Neural cell (in vitro differentiated cells): Measurements from ENCODE around the gene CHMP4B. TPM values are rescaled to one million over a fixed set of nuclear protein-coding genes. Genes with fewer than 3 reads are reported as not detected.

ENCODE experiments used
- H2AFZ ChIP-seq: fragments of 200-600, 300-800 bp; sonication (generic), shearing (Covaris generic); 2 replicates; pipeline ENCODE4 v1.6.0; 2014; ENCODE audit warnings: low read depth, mild to moderate bottlenecking, antibody characterized with exemption, low read length, moderate library complexity
- H3F3A ChIP-seq: fragments of 200-600 bp; shearing (Covaris generic); 2 replicates; pipeline ENCODE4 v1.6.1; 2016; ENCODE audit warnings: mild to moderate bottlenecking, moderate library complexity, mixed read lengths, antibody characterized with exemption, low read length; ENCODE audit not compliant: insufficient read depth, poor library complexity, severe bottlenecking
- H3K27ac ChIP-seq: fragments of 200-600, 300-800 bp; sonication (generic), shearing (Covaris generic); 2 replicates; pipeline ENCODE4 v1.5.1; 2014; ENCODE audit warnings: mild to moderate bottlenecking, low read length, moderate library complexity
- H3K27me3 ChIP-seq: fragments of 300-800, 200-600 bp; sonication (generic), shearing (Covaris generic); 2 replicates; pipeline ENCODE4 v1.6.0; 2014; ENCODE audit warnings: mild to moderate bottlenecking, low read depth, low read length, moderate library complexity; ENCODE audit not compliant: insufficient read depth
- H3K36me3 ChIP-seq: fragments of 300-800, 200-600 bp; sonication (generic), shearing (Covaris generic); 2 replicates; pipeline ENCODE4 v1.5.1; 2014; ENCODE audit warnings: mild to moderate bottlenecking, antibody characterized with exemption, low read length, moderate library complexity; ENCODE audit not compliant: insufficient read depth
- H3K4me2 ChIP-seq: fragments of 300-800, 200-600 bp; sonication (generic), shearing (Covaris generic); 2 replicates; pipeline ENCODE4 v1.6.0; 2014; ENCODE audit warnings: mild to moderate bottlenecking, low read length
- H3K4me3 ChIP-seq: fragments of 300-800, 200-600 bp; sonication (generic), shearing (Covaris generic); 2 replicates; pipeline ENCODE4 v1.5.1; 2014; ENCODE audit warnings: mild to moderate bottlenecking, low read length, moderate library complexity
- H3K79me2 ChIP-seq: fragments of 200-600 bp; shearing (Covaris generic); replicated peaks from 2 replicates; pipeline ENCODE4 v1.6.0; 2014; ENCODE audit warnings: mild to moderate bottlenecking, low read length, moderate library complexity; ENCODE audit not compliant: insufficient read depth
- H3K9ac ChIP-seq: fragments of 300-800, 200-600 bp; sonication (generic), shearing (Covaris generic); 2 replicates; pipeline ENCODE4 v1.6.1; 2016; ENCODE audit warnings: mild to moderate bottlenecking, low read length, mixed read lengths
- H3K9me2 ChIP-seq: fragments of 200-600 bp; shearing (Covaris generic); 2 replicates; pipeline ENCODE4 v1.6.1; 2016; ENCODE audit warnings: mild to moderate bottlenecking, low read length, mixed read lengths; ENCODE audit not compliant: insufficient read depth
- H3K9me3 ChIP-seq: fragments of 200-600, 300-800 bp; sonication (generic), shearing (Covaris generic); 2 replicates; pipeline ENCODE4 v1.6.1; 2016; ENCODE audit warnings: mild to moderate bottlenecking, mixed run types, low read length, moderate library complexity, mixed read lengths
- H4K20me1 ChIP-seq: fragments of 200-600 bp; shearing (Covaris generic); 2 replicates; pipeline ENCODE4 v1.6.1; 2016; ENCODE audit warnings: mild to moderate bottlenecking, mixed run types; ENCODE audit not compliant: insufficient read depth
- EP300 ChIP-seq: fragments of 450-650 bp; conservative IDR thresholded peaks from 2 replicates; pipeline ENCODE4 v1.6.1; 2014; ENCODE audit warnings: antibody characterized with exemption, mild to moderate bottlenecking, moderate library complexity; ENCODE audit not compliant: poor library complexity, severe bottlenecking
- EZH2 ChIP-seq: fragments of 200-600, 300-800 bp; shearing (Covaris generic), sonication (generic); IDR thresholded peaks from 2 replicates; pipeline ENCODE4 v1.6.1; 2014; ENCODE audit warnings: antibody characterized with exemption, low read length, borderline replicate concordance, mild to moderate bottlenecking; ENCODE audit not compliant: insufficient read depth, poor library complexity, severe bottlenecking
- MXI1 ChIP-seq: fragments of 450-650 bp; conservative IDR thresholded peaks from 2 replicates; pipeline ENCODE4 v1.6.1; 2014; ENCODE audit warnings: antibody characterized with exemption, mild to moderate bottlenecking; ENCODE audit not compliant: poor library complexity, severe bottlenecking
- POLR2AphosphoS5 ChIP-seq: IDR thresholded peaks from 2 replicates; pipeline ENCODE4 v1.6.1; 2012
- RAD21 ChIP-seq: fragments of 450-650 bp; conservative IDR thresholded peaks from 2 replicates; pipeline ENCODE4 v1.6.1; 2014; ENCODE audit warnings: antibody characterized with exemption, mild to moderate bottlenecking, moderate library complexity
- SMC3 ChIP-seq: fragments of 450-650 bp; conservative IDR thresholded peaks from 2 replicates; pipeline ENCODE4 v1.6.1; 2014; ENCODE audit warnings: antibody characterized with exemption, mild to moderate bottlenecking, moderate library complexity; ENCODE audit not compliant: poor library complexity
- TAF1 ChIP-seq: IDR thresholded peaks from 2 replicates; pipeline ENCODE4 v1.6.1; 2012; ENCODE audit warnings: low read depth
- polyA plus RNA-seq: library from polyadenylated mRNA; depleted of rRNA; stranded (reverse); fragments of >200 nt; gene quantifications from 2 replicates; pipeline ENCODE4 v1.2.3, GENCODE V29; 2014
- TF ChIP-seq, protein P1 (sequence below): fragments of 450-650 bp; IDR thresholded peaks from 2 replicates; pipeline ENCODE4 v1.5.1; 2014; ENCODE audit warnings: antibody characterized with exemption, mild to moderate bottlenecking, moderate library complexity; ENCODE audit not compliant: poor library complexity, severe bottlenecking
- TF ChIP-seq, protein P2 (sequence below): IDR thresholded peaks from 2 replicates; pipeline ENCODE4 v1.6.1; 2012; ENCODE audit warnings: borderline replicate concordance

CHMP4B gene
- polyA plus RNA-seq, 1 donor from 2014 or later, result 83.8 TPM

DNA sequence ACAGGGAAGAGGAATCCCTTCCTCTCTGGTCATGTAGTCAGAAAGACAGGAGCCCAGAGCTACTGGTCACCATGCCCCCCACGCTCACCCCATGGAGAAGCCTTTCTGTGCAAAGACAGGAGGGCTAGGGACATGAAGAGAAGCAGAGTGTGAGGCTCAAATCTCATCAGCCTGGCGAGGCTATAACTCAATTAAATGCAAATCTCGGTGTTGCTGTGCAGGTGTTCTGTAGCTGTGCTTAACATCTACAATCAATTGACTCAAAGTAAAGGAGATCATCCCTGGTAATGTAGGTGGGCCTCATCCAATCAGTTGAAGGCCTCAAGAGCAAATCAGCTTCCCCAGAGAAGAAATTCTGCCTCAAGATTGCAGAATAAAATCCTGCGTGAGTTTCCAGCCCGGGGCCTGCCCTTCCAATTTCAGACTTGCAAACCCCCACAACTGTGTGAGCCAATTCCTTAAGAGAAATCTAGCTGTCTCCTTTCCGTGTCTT lies 64.4 kb downstream of the CHMP4B start:
- no peaks in the 10 kb centered on the region for H3K79me2 ChIP-seq
- H2AFZ ChIP-seq, result no peak overlapping the region
- no peaks in the 10 kb centered on the region for H3K27me3 ChIP-seq
- no peak overlapping the region for H3K27ac ChIP-seq
- no peaks in the 10 kb centered on the region for H3K9me3 ChIP-seq
- H3K9ac ChIP-seq, result no peak overlapping the region
- no peaks in the 10 kb centered on the region for H3K9me2 ChIP-seq
- H3F3A ChIP-seq, result no peaks in the 10 kb centered on the region
- no peaks in the 10 kb centered on the region for H4K20me1 ChIP-seq
- H3K36me3 ChIP-seq, result no peaks in the 10 kb centered on the region
- no peak overlapping the region for H3K4me3 ChIP-seq
- H3K4me2 ChIP-seq, result no peak overlapping the region
- TF ChIP-seq EZH2 (no peak), POLR2AphosphoS5 (no peak), MXI1 (no peak), EP300 (no peak), TAF1 (no peak), RAD21 (no peak), SMC3 (no peak)
- TF ChIP-seq, protein P1, sequence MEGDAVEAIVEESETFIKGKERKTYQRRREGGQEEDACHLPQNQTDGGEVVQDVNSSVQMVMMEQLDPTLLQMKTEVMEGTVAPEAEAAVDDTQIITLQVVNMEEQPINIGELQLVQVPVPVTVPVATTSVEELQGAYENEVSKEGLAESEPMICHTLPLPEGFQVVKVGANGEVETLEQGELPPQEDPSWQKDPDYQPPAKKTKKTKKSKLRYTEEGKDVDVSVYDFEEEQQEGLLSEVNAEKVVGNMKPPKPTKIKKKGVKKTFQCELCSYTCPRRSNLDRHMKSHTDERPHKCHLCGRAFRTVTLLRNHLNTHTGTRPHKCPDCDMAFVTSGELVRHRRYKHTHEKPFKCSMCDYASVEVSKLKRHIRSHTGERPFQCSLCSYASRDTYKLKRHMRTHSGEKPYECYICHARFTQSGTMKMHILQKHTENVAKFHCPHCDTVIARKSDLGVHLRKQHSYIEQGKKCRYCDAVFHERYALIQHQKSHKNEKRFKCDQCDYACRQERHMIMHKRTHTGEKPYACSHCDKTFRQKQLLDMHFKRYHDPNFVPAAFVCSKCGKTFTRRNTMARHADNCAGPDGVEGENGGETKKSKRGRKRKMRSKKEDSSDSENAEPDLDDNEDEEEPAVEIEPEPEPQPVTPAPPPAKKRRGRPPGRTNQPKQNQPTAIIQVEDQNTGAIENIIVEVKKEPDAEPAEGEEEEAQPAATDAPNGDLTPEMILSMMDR, result no peak
- TF ChIP-seq, protein P2, sequence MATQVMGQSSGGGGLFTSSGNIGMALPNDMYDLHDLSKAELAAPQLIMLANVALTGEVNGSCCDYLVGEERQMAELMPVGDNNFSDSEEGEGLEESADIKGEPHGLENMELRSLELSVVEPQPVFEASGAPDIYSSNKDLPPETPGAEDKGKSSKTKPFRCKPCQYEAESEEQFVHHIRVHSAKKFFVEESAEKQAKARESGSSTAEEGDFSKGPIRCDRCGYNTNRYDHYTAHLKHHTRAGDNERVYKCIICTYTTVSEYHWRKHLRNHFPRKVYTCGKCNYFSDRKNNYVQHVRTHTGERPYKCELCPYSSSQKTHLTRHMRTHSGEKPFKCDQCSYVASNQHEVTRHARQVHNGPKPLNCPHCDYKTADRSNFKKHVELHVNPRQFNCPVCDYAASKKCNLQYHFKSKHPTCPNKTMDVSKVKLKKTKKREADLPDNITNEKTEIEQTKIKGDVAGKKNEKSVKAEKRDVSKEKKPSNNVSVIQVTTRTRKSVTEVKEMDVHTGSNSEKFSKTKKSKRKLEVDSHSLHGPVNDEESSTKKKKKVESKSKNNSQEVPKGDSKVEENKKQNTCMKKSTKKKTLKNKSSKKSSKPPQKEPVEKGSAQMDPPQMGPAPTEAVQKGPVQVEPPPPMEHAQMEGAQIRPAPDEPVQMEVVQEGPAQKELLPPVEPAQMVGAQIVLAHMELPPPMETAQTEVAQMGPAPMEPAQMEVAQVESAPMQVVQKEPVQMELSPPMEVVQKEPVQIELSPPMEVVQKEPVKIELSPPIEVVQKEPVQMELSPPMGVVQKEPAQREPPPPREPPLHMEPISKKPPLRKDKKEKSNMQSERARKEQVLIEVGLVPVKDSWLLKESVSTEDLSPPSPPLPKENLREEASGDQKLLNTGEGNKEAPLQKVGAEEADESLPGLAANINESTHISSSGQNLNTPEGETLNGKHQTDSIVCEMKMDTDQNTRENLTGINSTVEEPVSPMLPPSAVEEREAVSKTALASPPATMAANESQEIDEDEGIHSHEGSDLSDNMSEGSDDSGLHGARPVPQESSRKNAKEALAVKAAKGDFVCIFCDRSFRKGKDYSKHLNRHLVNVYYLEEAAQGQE, result no peak

DNA sequence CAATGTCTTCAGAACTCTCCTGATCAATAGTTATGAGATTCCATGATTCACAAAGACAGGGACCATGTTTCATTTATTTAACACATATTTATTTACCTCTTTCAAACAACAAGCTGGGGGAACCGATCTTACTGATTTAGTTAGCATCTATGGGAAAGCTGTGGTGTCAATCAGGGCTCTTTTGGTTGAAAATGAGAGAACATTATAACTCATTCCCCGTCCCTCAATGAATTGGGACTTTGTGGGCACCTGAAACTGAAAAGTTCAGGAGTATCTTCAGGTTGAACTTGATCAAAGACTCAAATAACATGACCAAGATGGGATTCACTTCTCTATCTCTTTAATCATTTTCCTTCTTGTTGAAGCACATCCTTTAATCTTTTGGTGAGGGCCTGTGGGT lies 67.4 kb downstream of the CHMP4B start:
- no peaks in the 10 kb centered on the region for H3K9me2 ChIP-seq
- H4K20me1 ChIP-seq, result no peaks in the 10 kb centered on the region
- no peak overlapping the region for H3K9ac ChIP-seq
- no peak overlapping the region for H3K4me2 ChIP-seq
- H3K9me3 ChIP-seq, result no peaks in the 10 kb centered on the region
- no peak for TF ChIP-seq EZH2
- TF ChIP-seq MXI1, result no peak
- TF ChIP-seq TAF1, result no peak
- no peak for TF ChIP-seq EP300
- no peak for TF ChIP-seq RAD21
- TF ChIP-seq, protein P1, result no peak
- no peak for TF ChIP-seq SMC3
- TF ChIP-seq, protein P2, result no peak
- no peak for TF ChIP-seq POLR2AphosphoS5
- H3K27ac ChIP-seq, result no peak overlapping the region
- no peak overlapping the region for H3K4me3 ChIP-seq
- H3K27me3 ChIP-seq, result no peaks in the 10 kb centered on the region
- H3K36me3 ChIP-seq, result no peaks in the 10 kb centered on the region
- no peaks in the 10 kb centered on the region for H3F3A ChIP-seq
- H3K79me2 ChIP-seq, result no peaks in the 10 kb centered on the region
- H2AFZ ChIP-seq, result no peak overlapping the region
